OCI-LY3 (cell line): ENCODE data around the gene GMPR.

Experiments
- H2AFZ ChIP-seq: fragments of 200-600, 300-600 bp; shearing (Covaris generic); 2 replicates; pipeline ENCODE4 v1.6.0; 2014; ENCODE audit warnings: antibody characterized with exemption, low read depth, low read length
- H3K27ac ChIP-seq: fragments of 200-600, 300-600 bp; sonication (generic); 2 replicates; pipeline ENCODE4 v1.5.1; 2014; ENCODE audit warnings: mild to moderate bottlenecking, low read length, moderate library complexity, mixed read lengths
- H3K27me3 ChIP-seq: fragments of 200-600, 300-600 bp; sonication (generic); 2 replicates; pipeline ENCODE4 v1.6.1; 2014; ENCODE audit warnings: low read depth, low read length, mixed read lengths
- H3K36me3 ChIP-seq: fragments of 200-600, 300-600 bp; sonication (generic); replicated peaks from 2 replicates; pipeline ENCODE3; 2014; ENCODE audit warnings: low read depth, low read length, mixed read lengths
- H3K4me1 ChIP-seq: fragments of 300-600, 200-600 bp; sonication (generic); 2 replicates; pipeline ENCODE4 v1.6.1; 2014; ENCODE audit warnings: low read length, mixed read lengths
- H3K4me2 ChIP-seq: fragments of 200-600, 300-600 bp; sonication (generic); 2 replicates; pipeline ENCODE4 v1.6.1; 2014; ENCODE audit warnings: low read length, mixed read lengths
- H3K4me3 ChIP-seq: fragments of 300-600, 200-600 bp; sonication (generic); 2 replicates; pipeline ENCODE4 v1.5.1; 2014; ENCODE audit warnings: antibody characterized with exemption, mild to moderate bottlenecking, low read length, moderate library complexity
- H3K79me2 ChIP-seq: fragments of 300-600, 200-600 bp; shearing (Covaris generic); 2 replicates; pipeline ENCODE4 v1.6.1; 2014; ENCODE audit warnings: mild to moderate bottlenecking, low read length, mixed read lengths
- H3K9ac ChIP-seq: fragments of 300-600, 200-600 bp; shearing (Covaris generic); 2 replicates; pipeline ENCODE4 v1.6.0; 2014; ENCODE audit warnings: mild to moderate bottlenecking, low read length, moderate library complexity
- H3K9me3 ChIP-seq: fragments of 200-600, 300-600 bp; shearing (Covaris generic); 2 replicates; pipeline ENCODE4 v1.6.1; 2014; ENCODE audit warnings: low read length, mixed read lengths; ENCODE audit not compliant: insufficient read depth
- H4K20me1 ChIP-seq: fragments of 200-600, 300-600 bp; sonication (generic); 2 replicates; pipeline ENCODE4 v1.6.1; 2016; ENCODE audit warnings: low read length, mixed read lengths; ENCODE audit not compliant: insufficient read depth
- CTCF ChIP-seq: fragments of 200-600, 300-600 bp; sonication (generic); IDR thresholded peaks from 2 replicates; pipeline ENCODE4 v1.5.1; 2014; ENCODE audit warnings: antibody characterized with exemption, low read length, low read depth
- EZH2phosphoT487 ChIP-seq: fragments of 200-600 bp; shearing (Covaris generic); IDR thresholded peaks from 2 replicates; pipeline ENCODE4 v1.6.1; 2018; ENCODE audit warnings: antibody characterized with exemption, mixed run types, low read depth

The GMPR gene

GRCh38 chr6:16229700-16230099 is 8.7 kb upstream of the GMPR start:
- Histone ChIP-seq H3K9me3 (no peaks in the 10 kb centered on the region), H3K4me2 (no peak overlapping the region), H3K79me2 (no peaks in the 10 kb centered on the region), H3K9ac (no peak overlapping the region), H3K27ac (no peak overlapping the region), H3K4me1 (no peaks in the 10 kb centered on the region), H3K27me3 (no peaks in the 10 kb centered on the region), H4K20me1 (no peaks in the 10 kb centered on the region), H3K36me3 (no peaks in the 10 kb centered on the region), H3K4me3 (no peak overlapping the region), H2AFZ (no peak overlapping the region)
- TF ChIP-seq CTCF, result no peak
- TF ChIP-seq EZH2phosphoT487, result no peak

- H3K36me3 ChIP-seq, result no peaks in the 10 kb centered on the region
- no peak overlapping the region for H3K27ac ChIP-seq
- H4K20me1 ChIP-seq, result no peaks in the 10 kb centered on the region
- peaks cover 10% of the 10 kb centered on the region; the same call in 1 of the 2 replicates for H3K27me3 ChIP-seq
- H3K4me3 ChIP-seq, result no peak overlapping the region
- H3K4me2 ChIP-seq, result no peak overlapping the region
- H3K9me3 ChIP-seq, result no peaks in the 10 kb centered on the region
- H2AFZ ChIP-seq, result no peak overlapping the region
- TF ChIP-seq EZH2phosphoT487, result no peak
- TF ChIP-seq CTCF, result no peak
- H3K79me2 ChIP-seq, result no peaks in the 10 kb centered on the region
- no peak overlapping the region for H3K9ac ChIP-seq
- H3K4me1 ChIP-seq, result peaks cover under 1% of the 10 kb centered on the region; the same call in 1 of the 2 replicates
Measured at GRCh38 chr6:16230953-16231352, 7.4 kb upstream of the GMPR start.

- no peaks in the 10 kb centered on the region for H3K36me3 ChIP-seq
- H3K4me2 ChIP-seq, result no peak overlapping the region
- no peak overlapping the region for H3K9ac ChIP-seq
- TF ChIP-seq CTCF (no peak), EZH2phosphoT487 (no peak)
- H3K79me2 ChIP-seq, result no peaks in the 10 kb centered on the region
- H3K27me3 ChIP-seq, result peaks cover 14% of the 10 kb centered on the region; the same call in 1 of the 2 replicates
- no peak overlapping the region for H3K4me3 ChIP-seq
- peaks cover 12% of the 10 kb centered on the region for H3K4me1 ChIP-seq
- H3K9me3 ChIP-seq, result no peaks in the 10 kb centered on the region
- H4K20me1 ChIP-seq, result no peaks in the 10 kb centered on the region
- no peak overlapping the region for H3K27ac ChIP-seq
- H2AFZ ChIP-seq, result no peak overlapping the region
Measured at GRCh38 chr6:16232086-16232485, 6.3 kb upstream of the GMPR start.

GRCh38 chr6:16236009-16236501 is 2.3 kb upstream of the GMPR start:
- H3K4me2 ChIP-seq, result peak overlapping the region; percentile 58; the same call in 1 of the 2 replicates
- peaks cover 13% of the 10 kb centered on the region for H3K4me1 ChIP-seq
- H3K9me3 ChIP-seq, result no peaks in the 10 kb centered on the region
- 0 out of 2 replicates have a peak overlapping the region, but pooled peaks have one; percentile 38 for H3K4me3 ChIP-seq
- no peaks in the 10 kb centered on the region for H3K79me2 ChIP-seq
- no peak overlapping the region for H3K27ac ChIP-seq
- no peak overlapping the region for H3K9ac ChIP-seq
- no peaks in the 10 kb centered on the region for H3K36me3 ChIP-seq
- no peak overlapping the region for H2AFZ ChIP-seq
- H3K27me3 ChIP-seq, result peaks cover 30% of the 10 kb centered on the region
- no peaks in the 10 kb centered on the region for H4K20me1 ChIP-seq
- TF ChIP-seq CTCF (no peak), EZH2phosphoT487 (no peak)
